Ishikawa (cell line): Measurements from ENCODE around the gene MTCH2.

Experiments used
- CEBPB ChIP-seq: IDR thresholded peaks from 2 replicates; pipeline ENCODE4 v1.6.1; 2012
- CREB1 ChIP-seq: IDR thresholded peaks from 2 replicates; pipeline ENCODE4 v1.6.1; 2012; ENCODE audit warnings: low read depth
- EGR1 ChIP-seq: IDR thresholded peaks from 2 replicates; pipeline ENCODE4 v1.6.1; 2012
- EP300 ChIP-seq: IDR thresholded peaks from 2 replicates; pipeline ENCODE4 v1.6.1; 2012; ENCODE audit warnings: borderline replicate concordance
- FOXM1 ChIP-seq: IDR thresholded peaks from 2 replicates; pipeline ENCODE4 v1.6.1; 2012; ENCODE audit warnings: low read depth, borderline replicate concordance
- NFIC ChIP-seq: IDR thresholded peaks from 2 replicates; pipeline ENCODE4 v1.6.1; 2012
- RAD21 ChIP-seq: IDR thresholded peaks from 2 replicates; pipeline ENCODE4 v1.6.1; 2012; ENCODE audit warnings: low read depth
- TAF1 ChIP-seq: IDR thresholded peaks from 2 replicates; pipeline ENCODE4 v1.6.1; 2012; ENCODE audit warnings: low read depth, mild to moderate bottlenecking
- TCF12 ChIP-seq: IDR thresholded peaks from 2 replicates; pipeline ENCODE4 v1.6.1; 2012; ENCODE audit warnings: low read depth
- TEAD4 ChIP-seq: IDR thresholded peaks from 2 replicates; pipeline ENCODE4 v1.6.1; 2012
- YY1 ChIP-seq: IDR thresholded peaks from 2 replicates; pipeline ENCODE4 v1.6.1; 2012; ENCODE audit warnings: low read depth
- ZBTB7A ChIP-seq: IDR thresholded peaks from 2 replicates; pipeline ENCODE4 v1.6.1; 2012; ENCODE audit warnings: low read depth
- TF ChIP-seq, protein P1 (sequence below): IDR thresholded peaks from 2 replicates; pipeline ENCODE4 v1.6.1; 2012
- TF ChIP-seq, protein P2 (sequence below): IDR thresholded peaks from 2 replicates; pipeline ENCODE4 v1.6.1; 2012; ENCODE audit warnings: low read depth, mild to moderate bottlenecking
- TF ChIP-seq, protein P3 (sequence below): IDR thresholded peaks from 2 replicates; pipeline ENCODE4 v1.6.1; 2012

Gene MTCH2

GRCh38 chr11:47599902-47600301 lies 42.5 kb downstream of the MTCH2 start:
- TF ChIP-seq CREB1 (no peak), NFIC (no peak), EP300 (no peak), FOXM1 (no peak)
- TF ChIP-seq, protein P1, sequence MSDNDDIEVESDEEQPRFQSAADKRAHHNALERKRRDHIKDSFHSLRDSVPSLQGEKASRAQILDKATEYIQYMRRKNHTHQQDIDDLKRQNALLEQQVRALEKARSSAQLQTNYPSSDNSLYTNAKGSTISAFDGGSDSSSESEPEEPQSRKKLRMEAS = no peak
- TF ChIP-seq, protein P2, sequence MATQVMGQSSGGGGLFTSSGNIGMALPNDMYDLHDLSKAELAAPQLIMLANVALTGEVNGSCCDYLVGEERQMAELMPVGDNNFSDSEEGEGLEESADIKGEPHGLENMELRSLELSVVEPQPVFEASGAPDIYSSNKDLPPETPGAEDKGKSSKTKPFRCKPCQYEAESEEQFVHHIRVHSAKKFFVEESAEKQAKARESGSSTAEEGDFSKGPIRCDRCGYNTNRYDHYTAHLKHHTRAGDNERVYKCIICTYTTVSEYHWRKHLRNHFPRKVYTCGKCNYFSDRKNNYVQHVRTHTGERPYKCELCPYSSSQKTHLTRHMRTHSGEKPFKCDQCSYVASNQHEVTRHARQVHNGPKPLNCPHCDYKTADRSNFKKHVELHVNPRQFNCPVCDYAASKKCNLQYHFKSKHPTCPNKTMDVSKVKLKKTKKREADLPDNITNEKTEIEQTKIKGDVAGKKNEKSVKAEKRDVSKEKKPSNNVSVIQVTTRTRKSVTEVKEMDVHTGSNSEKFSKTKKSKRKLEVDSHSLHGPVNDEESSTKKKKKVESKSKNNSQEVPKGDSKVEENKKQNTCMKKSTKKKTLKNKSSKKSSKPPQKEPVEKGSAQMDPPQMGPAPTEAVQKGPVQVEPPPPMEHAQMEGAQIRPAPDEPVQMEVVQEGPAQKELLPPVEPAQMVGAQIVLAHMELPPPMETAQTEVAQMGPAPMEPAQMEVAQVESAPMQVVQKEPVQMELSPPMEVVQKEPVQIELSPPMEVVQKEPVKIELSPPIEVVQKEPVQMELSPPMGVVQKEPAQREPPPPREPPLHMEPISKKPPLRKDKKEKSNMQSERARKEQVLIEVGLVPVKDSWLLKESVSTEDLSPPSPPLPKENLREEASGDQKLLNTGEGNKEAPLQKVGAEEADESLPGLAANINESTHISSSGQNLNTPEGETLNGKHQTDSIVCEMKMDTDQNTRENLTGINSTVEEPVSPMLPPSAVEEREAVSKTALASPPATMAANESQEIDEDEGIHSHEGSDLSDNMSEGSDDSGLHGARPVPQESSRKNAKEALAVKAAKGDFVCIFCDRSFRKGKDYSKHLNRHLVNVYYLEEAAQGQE = no peak

- TF ChIP-seq YY1 (no peak), ZBTB7A (no peak), TEAD4 (no peak), FOXM1 (no peak), EGR1 (no peak), NFIC (no peak), CEBPB (no peak), TAF1 (no peak), CREB1 (no peak), RAD21 (no peak), TCF12 (no peak), EP300 (no peak)
- TF ChIP-seq, protein P1 = no peak
- TF ChIP-seq, protein P3, sequence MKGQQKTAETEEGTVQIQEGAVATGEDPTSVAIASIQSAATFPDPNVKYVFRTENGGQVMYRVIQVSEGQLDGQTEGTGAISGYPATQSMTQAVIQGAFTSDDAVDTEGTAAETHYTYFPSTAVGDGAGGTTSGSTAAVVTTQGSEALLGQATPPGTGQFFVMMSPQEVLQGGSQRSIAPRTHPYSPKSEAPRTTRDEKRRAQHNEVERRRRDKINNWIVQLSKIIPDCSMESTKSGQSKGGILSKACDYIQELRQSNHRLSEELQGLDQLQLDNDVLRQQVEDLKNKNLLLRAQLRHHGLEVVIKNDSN = no peak
- TF ChIP-seq, protein P2 = no peak
Observed at GRCh38 chr11:47595967-47596366, 46.4 kb downstream of the MTCH2 start.

DNA sequence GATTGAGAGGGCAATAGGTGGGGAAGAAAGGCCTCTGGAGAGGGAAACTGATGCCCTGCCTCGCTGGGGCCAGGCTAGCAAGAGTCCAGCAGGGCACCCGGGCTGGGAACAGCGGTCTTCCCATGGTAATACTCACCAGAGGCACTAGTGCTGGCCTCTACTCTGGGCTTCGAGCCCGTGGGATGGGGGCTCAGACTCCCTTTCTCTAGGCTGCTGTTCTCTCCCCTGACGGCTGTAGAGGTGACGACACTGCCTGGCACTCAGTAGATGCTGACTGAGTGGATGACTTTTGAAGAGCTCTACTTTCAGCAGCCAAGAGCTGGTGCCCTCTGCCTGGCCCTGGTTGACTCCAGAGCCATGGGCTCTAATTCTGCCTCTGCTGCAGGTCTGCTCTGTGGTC lies 47.3 kb downstream of the MTCH2 start:
- TF ChIP-seq TEAD4 (no peak), RAD21 (no peak), TCF12 (no peak), NFIC (no peak), CEBPB (no peak), YY1 (no peak), FOXM1 (no peak), EGR1 (no peak), EP300 (no peak), TAF1 (no peak), CREB1 (no peak), ZBTB7A (no peak)
- TF ChIP-seq, protein P3 = no peak
- TF ChIP-seq, protein P2 = no peak
- TF ChIP-seq, protein P1 = no peak

GRCh38 chr11:47593934-47594855 lies 48.2 kb downstream of the MTCH2 start, which contains the start of gene C1QTNF4:
TSS of gene C1QTNF4 (minus strand) at chr11:47594411. CDS start at chr11:47590810, 3,601 bp downstream.
- no peak for TF ChIP-seq TEAD4
- TF ChIP-seq FOXM1 = no peak
- no peak for TF ChIP-seq CREB1
